HEK293T (cell line): ENCODE results near the gene NACC2.

ENCODE experiments used
- FOXK2 ChIP-seq: fragments of 450-650 bp; IDR thresholded peaks from 2 replicates; pipeline ENCODE4 v1.6.1; 2016; ENCODE audit warnings: mild to moderate bottlenecking
- FOXM1 ChIP-seq: fragments of 450-650 bp; IDR thresholded peaks from 2 replicates; pipeline ENCODE4 v1.6.1; 2017; ENCODE audit warnings: mild to moderate bottlenecking, borderline replicate concordance
- LEF1 ChIP-seq: fragments of 450-650 bp; IDR thresholded peaks from 2 replicates; pipeline ENCODE4 v1.6.1; 2017; ENCODE audit warnings: mild to moderate bottlenecking, borderline replicate concordance
- PKNOX1 ChIP-seq: fragments of 450-650 bp; IDR thresholded peaks from 2 replicates; pipeline ENCODE4 v1.6.1; 2016
- ZNF384 ChIP-seq: fragments of 450-650 bp; IDR thresholded peaks from 2 replicates; pipeline ENCODE4 v1.6.1; 2016

GRCh38 chr9:135997090-135998015 lies 97.7 kb downstream of the NACC2 start:
- TF ChIP-seq LEF1 (no peak), FOXK2 (no peak), ZNF384 (no peak), PKNOX1 (no peak), FOXM1 (no peak)
